ENCODE results near the gene NEO1.
"Not testable (repeated sequence)": the region's sequence is repeated elsewhere in the genome, so short reads cannot be mapped to it uniquely, and the experiment has no call there.

The NEO1 gene

GRCh38 chr15:73282567-73283365 lies 230.5 kb downstream of the NEO1 start:
- no peak for DNase-seq

GRCh38 chr15:73283366-73283962 lies 231.2 kb downstream of the NEO1 start:
- DNase-seq, result no peak

- no peak for DNase-seq
Measured at GRCh38 chr15:73284090-73284716, 231.9 kb downstream of the NEO1 start.

GRCh38 chr15:73286311-73286710 lies 234.0 kb downstream of the NEO1 start:
- no peak for DNase-seq

- no peak for DNase-seq
Measured at GRCh38 chr15:73287019-73287418, 234.8 kb downstream of the NEO1 start.

- no peak for DNase-seq
Measured at GRCh38 chr15:73291441-73291840, 239.2 kb downstream of the NEO1 start.

GRCh38 chr15:73293773-73294172 lies 241.5 kb downstream of the NEO1 start:
- no peak for DNase-seq

GRCh38 chr15:73295630-73296286 lies 243.5 kb downstream of the NEO1 start:
- no peak for DNase-seq

GRCh38 chr15:73296609-73297353 lies 244.5 kb downstream of the NEO1 start:
- no peak for DNase-seq

GRCh38 chr15:73298522-73299245 lies 246.4 kb downstream of the NEO1 start:
- DNase-seq, result no peak

- DNase-seq, result not testable (repeated sequence)
Measured at GRCh38 chr15:73300286-73300685, 248.0 kb downstream of the NEO1 start.

- DNase-seq, result no peak
Measured at GRCh38 chr15:73303636-73304035, 251.4 kb downstream of the NEO1 start.

- DNase-seq, result peak; percentile 49
Measured at GRCh38 chr15:73305331-73306211, 253.3 kb downstream of the NEO1 start.

GRCh38 chr15:73308305-73308704 lies 256.0 kb downstream of the NEO1 start:
- no peak for DNase-seq

GRCh38 chr15:73313861-73314260 lies 261.6 kb downstream of the NEO1 start:
- no peak for DNase-seq

- DNase-seq, result no peak
Measured at GRCh38 chr15:73317651-73318462, 265.6 kb downstream of the NEO1 start.

- peak; percentile 5 for DNase-seq
Measured at GRCh38 chr15:73318463-73319351, 266.4 kb downstream of the NEO1 start.

- no peak for DNase-seq
Measured at GRCh38 chr15:73319460-73320245, 267.4 kb downstream of the NEO1 start.

All from NCI-H1092 treated with DMSO at 0.1 percent for 48 hours (cell line).